Activated CD8-positive, alpha-beta memory T cell treated with anti-CD3 and anti-CD28 coated beads, Interleukin-2, amount 50 U/mL, for 24 hours (primary cell): ENCODE results near the gene PHKG2.
A peak's percentile ranks its signal among the peaks of the same experiment; 100 is the strongest.
"Not testable (repeated sequence)": the region's sequence is repeated elsewhere in the genome, so short reads cannot be mapped to it uniquely, and the experiment has no call there.

Source experiments
- DNase-seq: peaks from one replicate; pipeline ENCODE4 v3.0.0-alpha.2; 2020; ENCODE audit errors: extremely low read depth

Gene PHKG2, protein sequence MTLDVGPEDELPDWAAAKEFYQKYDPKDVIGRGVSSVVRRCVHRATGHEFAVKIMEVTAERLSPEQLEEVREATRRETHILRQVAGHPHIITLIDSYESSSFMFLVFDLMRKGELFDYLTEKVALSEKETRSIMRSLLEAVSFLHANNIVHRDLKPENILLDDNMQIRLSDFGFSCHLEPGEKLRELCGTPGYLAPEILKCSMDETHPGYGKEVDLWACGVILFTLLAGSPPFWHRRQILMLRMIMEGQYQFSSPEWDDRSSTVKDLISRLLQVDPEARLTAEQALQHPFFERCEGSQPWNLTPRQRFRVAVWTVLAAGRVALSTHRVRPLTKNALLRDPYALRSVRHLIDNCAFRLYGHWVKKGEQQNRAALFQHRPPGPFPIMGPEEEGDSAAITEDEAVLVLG

GRCh38 chr16:30747799-30748633 lies at the start of gene PHKG2:
Gene PHKG2 (plus strand): TSS chr16:30748425. CDS start chr16:30748821, 396 bp downstream.
- peak; percentile 93 for DNase-seq

DNA sequence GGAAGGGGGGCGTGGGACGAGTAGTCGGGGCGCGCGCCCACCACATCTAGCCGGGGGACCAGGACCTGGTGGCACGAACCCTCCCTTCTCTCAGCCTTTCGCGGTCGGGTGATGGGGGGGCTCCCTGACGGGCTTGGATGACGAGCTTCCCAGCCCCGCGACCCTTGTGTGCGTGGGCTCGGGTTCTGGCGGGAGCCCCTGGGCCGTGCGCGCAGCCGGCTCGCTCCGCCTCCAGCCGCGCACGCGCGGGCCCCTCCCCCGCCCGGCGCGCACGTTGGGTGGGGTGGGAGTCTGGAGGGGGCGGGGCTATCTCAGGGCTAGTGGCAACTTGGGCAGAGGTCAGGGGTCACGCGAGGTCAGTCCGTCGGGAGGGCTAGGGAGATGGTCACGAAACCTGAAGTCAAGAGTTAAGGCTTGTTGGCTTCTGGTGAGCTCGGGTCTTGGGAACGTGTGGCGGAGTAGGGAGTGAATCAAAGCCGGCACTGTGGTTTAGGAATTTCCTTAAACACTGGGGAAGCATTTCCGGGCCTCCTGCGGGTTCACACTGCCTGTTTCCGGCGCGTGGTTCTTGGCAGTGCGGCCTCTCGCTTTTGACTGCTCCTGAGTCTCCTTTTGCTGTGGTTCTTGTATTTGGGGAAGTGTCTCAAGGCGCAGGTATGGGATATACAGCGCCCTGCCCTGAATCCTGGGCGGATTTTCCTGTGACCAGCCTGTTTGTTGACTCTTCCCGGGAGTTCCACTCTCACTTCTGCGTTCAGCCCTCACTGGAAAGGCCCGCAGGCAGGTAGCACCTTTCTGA lies 49.2 kb upstream of the PHKG2 start, which contains the start of gene SRCAP:
SRCAP (plus strand) TSS at position 356 of the 799 bp plus-strand sequence. CDS start 1,654 bp downstream, outside the sequence.
- DNase-seq = peak; percentile 70

DNA sequence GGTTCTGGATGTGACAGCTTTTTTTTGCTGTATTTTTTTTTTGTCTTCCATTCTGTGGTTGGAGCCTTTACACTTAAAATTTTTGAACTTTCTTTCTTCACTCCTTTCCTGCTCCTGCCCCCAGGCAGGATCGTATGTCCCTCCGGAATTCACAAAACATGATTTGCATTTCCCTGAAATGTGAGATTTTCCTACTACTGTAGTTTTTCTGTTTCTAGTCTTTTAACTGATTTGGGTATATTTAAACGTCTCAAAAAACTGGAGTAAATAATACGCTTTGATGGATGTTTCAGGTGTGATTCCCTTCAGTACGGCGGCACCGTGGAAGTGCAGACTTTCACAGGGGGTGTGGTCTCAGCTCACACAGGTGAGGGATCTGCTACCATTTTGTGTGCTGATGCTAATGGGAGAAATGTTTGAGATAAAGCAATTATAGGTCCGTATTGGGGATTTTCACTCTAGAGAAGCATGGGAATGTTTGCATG lies 48.6 kb upstream of the PHKG2 start:
- no peak for DNase-seq

GRCh38 chr16:30700491-30700890 lies 47.7 kb upstream of the PHKG2 start:
- DNase-seq = no peak

DNA sequence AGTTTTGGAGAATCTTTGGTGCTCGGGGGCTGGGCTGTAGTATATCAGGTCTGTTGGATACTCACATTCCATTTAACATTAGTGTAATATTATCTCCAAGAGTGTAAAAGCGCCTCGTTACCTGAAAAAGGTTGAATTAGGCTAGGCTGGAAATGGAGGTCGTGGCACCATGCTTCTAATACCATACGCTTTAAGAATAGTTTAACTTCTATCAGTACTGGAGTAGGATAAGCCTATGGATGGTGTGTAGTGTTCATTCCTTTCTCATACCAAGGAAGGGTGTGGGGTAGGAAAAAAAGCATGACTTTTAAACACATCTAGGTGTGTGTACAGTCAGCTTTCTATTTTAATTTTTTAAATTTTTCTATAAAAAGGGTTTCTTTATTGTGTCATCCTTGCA lies 47.3 kb upstream of the PHKG2 start:
- DNase-seq = no peak

DNA sequence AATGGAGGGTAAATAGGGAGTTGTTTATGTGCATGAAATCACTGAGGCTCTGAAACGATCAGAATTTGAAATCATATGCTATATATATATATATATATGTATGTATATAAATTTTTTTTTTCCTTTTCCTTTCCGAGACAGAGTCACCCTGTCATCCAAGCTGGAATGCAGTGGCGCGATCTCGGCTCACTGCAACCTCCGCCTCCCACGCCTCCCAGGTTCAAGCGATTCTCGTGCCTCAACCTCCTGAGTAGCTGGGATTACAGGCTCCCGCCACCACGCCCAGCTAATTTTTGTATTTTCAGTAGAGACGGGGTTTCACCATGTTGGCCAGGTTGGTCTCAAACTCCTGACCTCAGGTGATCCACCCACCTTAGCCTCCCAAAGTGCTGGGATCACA lies 45.2 kb upstream of the PHKG2 start:
- not testable (repeated sequence) for DNase-seq

GRCh38 chr16:30703971-30704370 lies 44.3 kb upstream of the PHKG2 start:
- no peak for DNase-seq

GRCh38 chr16:30706046-30706445 lies 42.2 kb upstream of the PHKG2 start:
- DNase-seq = no peak

DNA sequence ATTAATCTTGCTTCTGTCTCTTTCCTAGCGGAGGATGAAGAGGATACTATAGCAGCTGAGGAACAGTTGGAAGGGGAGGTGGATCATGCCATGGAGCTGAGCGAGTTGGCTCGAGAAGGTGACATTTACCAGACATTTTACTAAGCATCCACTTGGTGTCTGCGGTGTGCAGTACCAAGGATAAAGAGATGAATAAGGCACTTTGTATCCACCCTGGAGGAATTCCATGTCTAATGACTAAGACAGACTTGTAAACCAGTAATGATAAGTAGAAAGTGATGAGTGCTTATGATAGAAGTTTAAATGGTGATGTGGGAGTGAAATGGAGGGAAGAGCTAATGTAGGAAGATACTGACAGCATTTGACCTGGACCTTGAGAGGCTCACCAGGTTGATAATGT lies 37.3 kb upstream of the PHKG2 start:
- DNase-seq = no peak

DNA sequence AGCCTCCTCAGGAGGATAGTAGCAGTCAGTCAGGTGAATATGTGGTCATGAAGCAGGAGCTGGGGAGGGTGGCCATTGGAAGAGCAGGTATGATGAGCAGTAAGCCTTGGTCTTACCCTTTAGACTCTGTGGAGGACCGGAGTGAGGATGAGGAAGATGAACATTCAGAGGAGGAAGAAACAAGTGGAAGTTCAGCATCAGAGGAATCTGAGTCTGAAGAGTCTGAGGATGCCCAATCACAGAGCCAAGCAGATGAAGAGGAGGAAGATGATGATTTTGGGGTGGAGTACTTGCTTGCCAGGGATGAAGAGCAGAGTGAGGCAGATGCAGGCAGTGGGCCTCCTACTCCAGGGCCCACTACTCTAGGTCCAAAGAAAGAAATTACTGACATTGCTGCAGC lies 36.5 kb upstream of the PHKG2 start:
- no peak for DNase-seq

DNA sequence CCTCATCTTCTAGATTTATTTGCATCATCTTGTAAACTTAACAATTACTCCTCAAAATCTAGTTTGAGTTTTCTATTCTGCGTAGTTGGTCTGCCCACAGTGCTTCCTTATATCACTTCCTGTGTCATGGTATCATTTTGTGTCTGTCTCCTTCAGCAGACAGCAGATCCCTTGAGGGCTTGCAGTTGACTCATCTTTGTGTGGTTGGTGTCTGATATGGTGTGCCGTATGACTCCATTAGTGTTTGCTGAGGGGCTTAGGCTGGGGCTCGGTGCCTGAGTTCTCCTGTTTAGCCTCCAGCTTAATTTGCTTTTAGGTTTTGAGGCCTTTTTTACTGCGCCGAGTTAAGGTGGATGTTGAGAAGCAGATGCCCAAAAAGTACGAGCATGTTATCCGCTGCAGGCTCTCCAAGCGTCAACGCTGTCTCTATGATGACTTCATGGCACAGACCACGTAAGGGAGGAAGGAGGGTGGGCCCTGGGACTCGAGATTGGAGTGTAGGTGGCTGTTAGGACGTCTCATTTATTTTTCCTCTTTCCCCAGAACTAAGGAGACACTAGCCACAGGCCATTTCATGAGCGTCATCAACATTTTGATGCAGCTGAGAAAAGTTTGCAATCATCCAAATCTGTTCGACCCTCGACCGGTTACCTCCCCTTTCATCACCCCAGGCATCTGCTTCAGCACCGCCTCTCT lies 32.3 kb upstream of the PHKG2 start:
- peak; percentile 28 for DNase-seq

DNA sequence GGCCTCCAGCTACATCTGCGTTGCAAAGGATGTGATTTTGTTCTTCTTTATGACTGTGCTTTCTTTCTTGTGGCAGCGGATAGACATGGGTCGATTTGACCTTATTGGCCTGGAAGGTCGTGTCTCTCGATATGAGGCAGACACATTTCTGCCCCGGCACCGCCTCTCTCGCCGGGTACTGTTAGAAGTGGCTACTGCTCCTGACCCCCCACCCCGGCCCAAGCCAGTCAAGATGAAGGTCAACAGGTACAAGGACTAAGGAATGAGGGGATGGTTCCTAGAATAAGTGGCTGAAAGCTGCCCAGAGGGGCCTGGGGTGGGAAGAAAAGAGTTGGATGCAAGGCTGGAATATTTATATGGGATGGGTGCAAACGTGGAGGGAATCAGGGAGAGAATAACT lies 28.1 kb upstream of the PHKG2 start:
- DNase-seq = no peak

GRCh38 chr16:30720694-30721093 lies 27.5 kb upstream of the PHKG2 start:
- no peak for DNase-seq

DNA sequence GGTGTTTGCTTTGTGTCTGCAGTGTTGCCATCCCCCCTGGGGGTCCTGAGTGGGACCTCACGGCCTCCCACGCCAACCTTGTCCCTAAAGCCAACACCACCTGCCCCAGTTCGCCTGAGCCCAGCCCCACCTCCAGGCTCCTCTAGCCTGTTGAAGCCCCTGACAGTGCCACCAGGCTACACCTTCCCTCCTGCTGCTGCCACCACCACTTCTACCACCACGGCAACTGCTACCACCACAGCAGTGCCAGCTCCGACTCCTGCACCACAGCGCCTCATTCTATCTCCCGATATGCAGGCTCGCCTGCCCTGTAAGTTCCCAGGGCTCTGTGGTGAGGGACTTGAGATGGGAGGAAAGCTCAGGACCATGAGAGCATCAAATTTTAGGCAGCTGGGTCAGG lies 27.1 kb upstream of the PHKG2 start:
- DNase-seq = no peak

DNA sequence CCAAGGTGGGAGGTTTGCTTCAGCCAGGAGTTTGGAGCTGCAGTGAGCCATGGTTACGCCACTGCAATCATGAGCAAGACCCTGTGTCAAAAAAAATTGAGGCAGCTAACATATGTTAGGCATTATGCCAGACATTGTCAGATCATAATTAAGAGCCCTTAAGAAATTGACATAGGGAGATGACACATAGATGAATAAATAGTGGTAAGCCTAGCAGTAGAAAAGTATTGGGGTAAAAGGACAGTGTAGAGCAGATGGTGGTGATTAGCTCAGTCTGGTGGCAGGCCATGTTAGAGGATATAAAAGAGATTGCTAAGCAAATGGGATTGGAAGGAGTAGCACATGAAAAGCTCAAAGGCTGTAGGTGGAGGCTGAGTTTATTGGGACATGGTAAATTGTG lies 26.6 kb upstream of the PHKG2 start:
- no peak for DNase-seq

DNA sequence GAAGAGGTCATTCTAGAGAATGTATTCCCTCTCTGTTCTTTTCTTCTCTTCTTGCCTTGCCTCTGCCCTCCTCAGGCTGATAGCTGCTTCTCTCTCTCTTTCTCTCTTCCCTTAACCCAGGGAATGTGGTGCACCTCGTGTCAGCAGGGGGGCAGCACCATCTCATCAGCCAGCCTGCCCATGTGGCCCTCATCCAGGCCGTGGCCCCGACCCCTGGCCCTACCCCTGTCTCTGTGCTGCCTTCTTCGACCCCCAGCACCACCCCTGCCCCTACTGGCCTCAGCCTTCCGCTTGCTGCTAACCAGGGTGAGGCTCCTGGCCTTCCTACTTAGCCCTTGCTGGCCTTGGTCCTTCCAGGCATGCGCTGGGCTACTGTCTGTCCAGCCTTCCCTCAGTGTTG lies 25.8 kb upstream of the PHKG2 start:
- DNase-seq = no peak

DNA sequence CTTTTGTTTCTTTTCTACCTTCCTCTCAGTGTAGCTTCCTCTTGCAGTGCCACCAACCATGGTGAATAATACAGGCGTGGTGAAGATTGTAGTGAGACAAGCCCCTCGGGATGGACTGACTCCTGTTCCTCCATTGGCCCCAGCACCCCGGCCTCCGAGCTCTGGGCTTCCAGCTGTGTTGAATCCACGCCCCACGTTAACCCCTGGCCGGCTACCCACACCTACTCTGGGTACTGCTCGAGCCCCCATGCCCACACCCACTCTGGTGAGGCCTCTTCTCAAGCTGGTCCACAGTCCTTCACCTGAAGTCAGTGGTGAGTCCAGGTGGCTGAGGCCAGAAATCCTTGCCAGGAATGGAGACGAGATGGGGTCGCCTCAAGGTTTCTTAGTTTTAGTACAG lies 25.3 kb upstream of the PHKG2 start:
- no peak for DNase-seq

GRCh38 chr16:30723725-30724355 lies 24.4 kb upstream of the PHKG2 start:
- no peak for DNase-seq

DNA sequence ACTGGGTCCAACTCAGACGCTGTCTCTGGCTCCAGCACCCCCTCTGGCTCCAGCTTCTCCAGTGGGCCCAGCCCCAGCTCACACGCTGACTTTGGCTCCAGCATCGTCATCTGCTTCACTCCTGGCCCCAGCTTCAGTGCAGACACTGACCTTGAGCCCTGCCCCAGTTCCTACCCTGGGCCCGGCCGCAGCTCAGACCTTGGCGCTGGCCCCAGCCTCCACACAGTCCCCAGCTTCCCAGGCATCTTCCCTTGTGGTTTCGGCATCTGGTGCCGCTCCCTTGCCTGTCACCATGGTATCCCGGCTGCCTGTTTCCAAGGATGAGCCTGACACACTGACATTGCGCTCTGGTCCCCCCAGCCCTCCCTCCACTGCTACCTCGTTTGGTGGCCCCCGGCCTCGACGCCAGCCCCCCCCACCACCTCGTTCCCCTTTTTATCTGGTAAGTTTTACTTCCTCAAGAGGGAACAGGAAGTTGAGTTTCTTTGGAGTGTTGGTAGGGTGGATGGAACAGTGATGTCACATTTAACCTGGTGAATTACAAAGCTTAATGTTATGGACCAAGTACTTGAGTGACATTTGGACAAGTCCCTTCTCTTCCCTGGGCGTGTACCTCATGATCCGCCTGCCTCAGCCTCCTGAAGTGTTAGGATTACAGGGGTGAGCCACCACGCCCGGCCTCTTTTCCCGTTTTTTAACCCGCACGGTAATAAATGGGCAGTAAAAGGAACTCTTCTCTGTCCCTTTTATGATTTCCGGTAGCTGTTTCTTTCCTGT lies 23.4 kb upstream of the PHKG2 start:
- DNase-seq = no peak

GRCh38 chr16:30725418-30725792 lies 22.8 kb upstream of the PHKG2 start:
- DNase-seq = no peak
